GM23248 (cell line): ENCODE results near the gene GPHN. TPM values are rescaled to one million over a fixed set of nuclear protein-coding genes. Genes with fewer than 3 reads are reported as not detected.

Experiments
- DNase-seq: peaks from one replicate; pipeline ENCODE4 v3.0.0-alpha.2; 2015
- H2AFZ ChIP-seq: fragments of 200-600 bp; sonication (generic); 2 replicates; pipeline ENCODE4 v1.6.1; 2016; ENCODE audit warnings: antibody characterized with exemption
- H3F3A ChIP-seq: fragments of 200-600 bp; sonication (generic); 2 replicates; pipeline ENCODE4 v1.6.1; 2016; ENCODE audit warnings: mild to moderate bottlenecking, antibody characterized with exemption, mixed run types; ENCODE audit not compliant: insufficient read depth
- H3K27ac ChIP-seq: fragments of 200-600 bp; sonication (generic); 2 replicates; pipeline ENCODE4 v1.5.1; 2016; ENCODE audit warnings: mild to moderate bottlenecking
- H3K27me3 ChIP-seq: fragments of 200-600 bp; sonication (generic); replicated peaks from 2 replicates; pipeline ENCODE4 v1.6.1; 2016; ENCODE audit warnings: mild to moderate bottlenecking; ENCODE audit not compliant: insufficient read depth
- H3K36me3 ChIP-seq: fragments of 200-600 bp; sonication (generic); 2 replicates; pipeline ENCODE4 v1.6.1; 2016; ENCODE audit warnings: low read depth, mild to moderate bottlenecking
- H3K4me1 ChIP-seq: fragments of 200-600 bp; sonication (generic); 2 replicates; pipeline ENCODE4 v1.6.1; 2016; ENCODE audit warnings: mild to moderate bottlenecking; ENCODE audit not compliant: insufficient read depth
- H3K4me2 ChIP-seq: fragments of 200-600 bp; sonication (generic); one replicate; pipeline ENCODE4 v1.6.1; 2016; ENCODE audit warnings: mild to moderate bottlenecking; ENCODE audit not compliant: unreplicated experiment
- H3K4me3 ChIP-seq: fragments of 200-600 bp; sonication (generic); 2 replicates; pipeline ENCODE4 v1.5.1; 2016; ENCODE audit warnings: mild to moderate bottlenecking
- H3K79me2 ChIP-seq: fragments of 200-600 bp; sonication (generic); 2 replicates; pipeline ENCODE4 v1.6.1; 2016; ENCODE audit warnings: mild to moderate bottlenecking; ENCODE audit not compliant: insufficient read depth
- H3K9ac ChIP-seq: fragments of 200-600 bp; sonication (generic); 2 replicates; pipeline ENCODE4 v1.6.1; 2016; ENCODE audit warnings: mild to moderate bottlenecking
- H3K9me2 ChIP-seq: fragments of 200-600 bp; sonication (generic); 2 replicates; pipeline ENCODE4 v1.6.1; 2016; ENCODE audit warnings: mixed run types, mild to moderate bottlenecking, moderate library complexity; ENCODE audit not compliant: insufficient read depth
- H3K9me3 ChIP-seq: fragments of 200-600 bp; sonication (generic); one replicate; pipeline ENCODE4 v1.6.1; 2017; ENCODE audit warnings: low read depth
- H4K20me1 ChIP-seq: fragments of 200-600 bp; sonication (generic); 2 replicates; pipeline ENCODE4 v1.6.0; 2016; ENCODE audit not compliant: insufficient read depth
- EZH2 ChIP-seq: fragments of 200-600 bp; sonication (generic); IDR thresholded peaks from 2 replicates; pipeline ENCODE4 v1.6.1; 2018; ENCODE audit warnings: antibody characterized with exemption, mild to moderate bottlenecking; ENCODE audit not compliant: insufficient read depth, poor library complexity, severe bottlenecking
- EZH2phosphoT487 ChIP-seq: fragments of 200-600 bp; sonication (generic); IDR thresholded peaks from 2 replicates; pipeline ENCODE4 v1.6.1; 2018; ENCODE audit warnings: antibody characterized with exemption, moderate library complexity, mild to moderate bottlenecking, low read depth; ENCODE audit not compliant: insufficient read depth
- WGBS, 2 experiments: methylation state at CpG; one replicate each; pipeline ENCODE4 v1.1.6; 2015 to 2017; ENCODE audit warnings: low lambda C conversion rate in 2 of 2, low coverage in 1 of 2; ENCODE audit errors: missing lambda C conversion rate in 2 of 2; 5-methylcytosine and 5-hydroxymethylcytosine counted together
- in situ Hi-C: fragments of 300-500 bp; cut with MboI; formaldehyde crosslinking; loops from 2 replicates; pipeline ENCODE4 v1.15.0; 2020
- polyA plus RNA-seq: library from polyadenylated mRNA; unstranded; fragments of >200 nt; fragmentation: Nextera tagmentation; extraction: Ambion mirVana; gene quantifications from 2 replicates; pipeline ENCODE4 v1.2.1, GENCODE V29; 2016
- total RNA-seq: library from RNA; depleted of rRNA; stranded (reverse); fragments of >200 nt; shearing (Covaris generic); gene quantifications from 2 replicates; pipeline ENCODE4 v1.2.3, GENCODE V29; 2014

The GPHN gene
- total and polyA plus RNA-seq, 2 experiments from 2014 or later: 7.6 to 9.3 TPM

- no peaks in the 10 kb centered on the region for H3K9me2 ChIP-seq
- no peaks in the 10 kb centered on the region for H3K36me3 ChIP-seq
- no peak for TF ChIP-seq EZH2phosphoT487
- TF ChIP-seq EZH2: no peak
- no peak overlapping the region for H3K27ac ChIP-seq
- H3K4me2 ChIP-seq: no peak overlapping the region
- peak; percentile 25 for DNase-seq
- in situ Hi-C loops: loop anchor here (25.0 kb wide), 1 partner anchor 644 kb away; no protein-coding TSS in a partner anchor
- H4K20me1 ChIP-seq: no peaks in the 10 kb centered on the region
- H3K9me3 ChIP-seq: no peaks in the 10 kb centered on the region
- H3K4me1 ChIP-seq: peaks cover 8% of the 10 kb centered on the region
- H3K4me3 ChIP-seq: no peak overlapping the region
- H3K79me2 ChIP-seq: no peaks in the 10 kb centered on the region
- no peaks in the 10 kb centered on the region for H3F3A ChIP-seq
- H3K9ac ChIP-seq: no peak overlapping the region
- H2AFZ ChIP-seq: no peak overlapping the region
- no peaks in the 10 kb centered on the region for H3K27me3 ChIP-seq
These were observed 135.4 kb downstream of the GPHN start for GRCh38 chr14:66643344-66643743.

- WGBS, 2 experiments: 77 to 78% methylated on average over 1 of the region's 1 CpG
- H3K27ac ChIP-seq: no peak overlapping the region
- no peak overlapping the region for H3K4me3 ChIP-seq
- no peaks in the 10 kb centered on the region for H3K79me2 ChIP-seq
- no peak for TF ChIP-seq EZH2phosphoT487
- TF ChIP-seq EZH2: no peak
- H3K9me3 ChIP-seq: no peaks in the 10 kb centered on the region
- no peaks in the 10 kb centered on the region for H3K27me3 ChIP-seq
- H3K9me2 ChIP-seq: no peaks in the 10 kb centered on the region
- no peaks in the 10 kb centered on the region for H3K36me3 ChIP-seq
- no peak overlapping the region for H2AFZ ChIP-seq
- no peaks in the 10 kb centered on the region for H3K4me1 ChIP-seq
- H4K20me1 ChIP-seq: no peaks in the 10 kb centered on the region
- no peaks in the 10 kb centered on the region for H3F3A ChIP-seq
- in situ Hi-C loops: loop anchor here (25.0 kb wide), 1 partner anchor 642 kb away; no protein-coding TSS in a partner anchor
- no peak overlapping the region for H3K9ac ChIP-seq
- DNase-seq: no peak
- H3K4me2 ChIP-seq: no peak overlapping the region
These were observed 137.8 kb downstream of the GPHN start for GRCh38 chr14:66645716-66646115.

DNA sequence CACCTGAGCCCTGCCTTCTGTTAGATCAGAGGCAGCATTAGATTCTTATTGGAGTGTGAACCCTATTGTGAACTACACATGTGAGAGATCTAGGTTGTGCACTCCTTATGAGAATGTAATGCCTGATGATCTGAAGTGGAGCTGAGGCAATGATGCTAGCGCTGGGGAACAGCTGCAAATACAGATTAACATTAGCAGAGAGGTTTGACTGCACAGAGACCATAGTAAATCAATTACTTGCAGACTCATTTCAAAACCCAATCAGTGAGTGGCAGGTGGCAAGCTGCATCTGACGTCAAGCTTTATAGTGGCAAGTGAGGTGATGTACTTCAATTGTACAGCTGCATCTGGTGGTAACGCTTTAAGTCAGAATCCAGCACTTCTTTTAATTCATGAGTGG, 141.6 kb downstream of the GPHN start:
- in situ Hi-C loops: loop anchor here (25.0 kb wide), 1 partner anchor 638 kb away; no protein-coding TSS in a partner anchor
- Histone ChIP-seq H3K9ac (no peak overlapping the region), H3K27me3 (no peaks in the 10 kb centered on the region), H3K4me1 (no peaks in the 10 kb centered on the region), H3K27ac (no peak overlapping the region), H2AFZ (no peak overlapping the region), H3K4me2 (no peak overlapping the region), H3K79me2 (no peaks in the 10 kb centered on the region), H3K4me3 (no peak overlapping the region), H3K9me3 (no peaks in the 10 kb centered on the region), H3F3A (no peaks in the 10 kb centered on the region), H3K36me3 (no peaks in the 10 kb centered on the region), H3K9me2 (no peaks in the 10 kb centered on the region), H4K20me1 (no peaks in the 10 kb centered on the region)
- no peak for DNase-seq
- 78 to 83% methylated on average over 3 of the region's 3 CpGs for WGBS, 2 experiments
- TF ChIP-seq EZH2 (no peak), EZH2phosphoT487 (no peak)

DNA sequence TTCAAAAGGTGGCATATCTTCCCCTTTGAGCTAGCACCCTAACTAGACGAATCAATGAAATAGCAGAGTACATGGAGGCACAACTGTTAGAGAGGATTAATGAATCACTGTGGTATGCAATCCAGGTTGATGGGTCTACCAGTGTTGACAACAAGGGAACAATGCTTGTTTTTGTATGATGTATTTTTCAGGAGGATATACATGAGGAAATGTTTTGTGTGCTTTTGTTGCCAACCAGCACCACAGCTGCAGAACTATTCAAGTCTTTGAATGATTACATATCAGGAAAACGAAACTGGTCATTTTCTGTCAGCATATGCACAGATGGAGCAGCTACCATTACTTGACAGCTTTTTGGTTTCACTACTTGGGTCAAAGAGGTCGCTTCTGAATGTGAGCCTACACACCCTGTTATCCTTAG, 142.6 kb downstream of the GPHN start:
- no peaks in the 10 kb centered on the region for H3K9me2 ChIP-seq
- no peak overlapping the region for H3K4me3 ChIP-seq
- H3K27ac ChIP-seq: no peak overlapping the region
- no peaks in the 10 kb centered on the region for H3K79me2 ChIP-seq
- no peak overlapping the region for H3K4me2 ChIP-seq
- DNase-seq: no peak
- H3K9me3 ChIP-seq: no peaks in the 10 kb centered on the region
- H4K20me1 ChIP-seq: no peaks in the 10 kb centered on the region
- H3K4me1 ChIP-seq: no peaks in the 10 kb centered on the region
- H3K36me3 ChIP-seq: no peaks in the 10 kb centered on the region
- TF ChIP-seq EZH2phosphoT487: no peak
- no peak for TF ChIP-seq EZH2
- H2AFZ ChIP-seq: no peak overlapping the region
- no peak overlapping the region for H3K9ac ChIP-seq
- no peaks in the 10 kb centered on the region for H3K27me3 ChIP-seq
- WGBS, 2 experiments: 76 to 77% methylated on average over 3 of the region's 3 CpGs
- in situ Hi-C loops: no loop called here
- H3F3A ChIP-seq: no peaks in the 10 kb centered on the region

DNA sequence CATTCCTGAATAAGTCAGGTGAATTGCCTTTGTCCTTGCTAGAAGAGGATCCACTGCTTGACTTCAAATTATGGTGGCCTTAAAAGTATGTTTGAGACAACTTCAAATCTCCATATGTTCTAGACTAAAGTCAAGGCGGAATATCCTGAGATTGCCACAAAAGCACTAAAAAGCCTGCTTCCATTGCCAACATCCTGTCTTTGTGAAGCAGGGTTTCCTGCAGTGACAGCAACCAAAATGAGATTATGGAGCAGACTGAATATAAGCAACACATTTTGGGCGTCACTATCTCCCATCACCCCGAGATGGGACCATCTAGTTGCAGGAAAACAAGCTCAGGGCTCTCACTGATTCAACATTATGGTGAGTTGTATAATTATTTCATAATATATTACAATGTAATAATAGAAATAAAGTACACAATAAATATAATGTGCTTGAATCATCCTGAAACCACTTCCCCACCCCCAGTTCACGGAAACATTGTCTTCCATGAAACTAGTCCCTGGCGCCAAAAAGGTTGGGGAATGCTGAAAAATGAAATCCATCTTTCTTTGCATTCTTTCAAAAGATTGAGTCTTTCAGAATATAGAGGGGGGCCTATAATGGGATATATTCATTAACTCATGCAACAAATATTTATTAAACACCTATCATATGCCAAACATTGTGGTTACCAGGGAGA, 143.7 kb downstream of the GPHN start:
- H3K4me3 ChIP-seq: no peak overlapping the region
- no peak overlapping the region for H3K9ac ChIP-seq
- H2AFZ ChIP-seq: no peak overlapping the region
- no peaks in the 10 kb centered on the region for H3K36me3 ChIP-seq
- H4K20me1 ChIP-seq: no peaks in the 10 kb centered on the region
- H3K27ac ChIP-seq: no peak overlapping the region
- H3K4me1 ChIP-seq: no peaks in the 10 kb centered on the region
- no peaks in the 10 kb centered on the region for H3K9me2 ChIP-seq
- TF ChIP-seq EZH2phosphoT487: no peak
- TF ChIP-seq EZH2: no peak
- no peaks in the 10 kb centered on the region for H3K9me3 ChIP-seq
- DNase-seq: no peak
- 73 to 79% methylated on average over 5 of the region's 5 CpGs for WGBS, 2 experiments
- H3K79me2 ChIP-seq: no peaks in the 10 kb centered on the region
- H3F3A ChIP-seq: no peaks in the 10 kb centered on the region
- H3K27me3 ChIP-seq: no peaks in the 10 kb centered on the region
- no peak overlapping the region for H3K4me2 ChIP-seq
- in situ Hi-C loops: no loop called here
